ENCODE measurements around the gene RPL13. TPM values are rescaled to one million over a fixed set of nuclear protein-coding genes. Genes with fewer than 3 reads are reported as not detected.
A peak's percentile ranks its signal among the peaks of the same experiment; 100 is the strongest.

RPL13 gene
- polyA plus RNA-seq, 4 donors = 3,166 to 8,355 (median 5,738) TPM

DNA sequence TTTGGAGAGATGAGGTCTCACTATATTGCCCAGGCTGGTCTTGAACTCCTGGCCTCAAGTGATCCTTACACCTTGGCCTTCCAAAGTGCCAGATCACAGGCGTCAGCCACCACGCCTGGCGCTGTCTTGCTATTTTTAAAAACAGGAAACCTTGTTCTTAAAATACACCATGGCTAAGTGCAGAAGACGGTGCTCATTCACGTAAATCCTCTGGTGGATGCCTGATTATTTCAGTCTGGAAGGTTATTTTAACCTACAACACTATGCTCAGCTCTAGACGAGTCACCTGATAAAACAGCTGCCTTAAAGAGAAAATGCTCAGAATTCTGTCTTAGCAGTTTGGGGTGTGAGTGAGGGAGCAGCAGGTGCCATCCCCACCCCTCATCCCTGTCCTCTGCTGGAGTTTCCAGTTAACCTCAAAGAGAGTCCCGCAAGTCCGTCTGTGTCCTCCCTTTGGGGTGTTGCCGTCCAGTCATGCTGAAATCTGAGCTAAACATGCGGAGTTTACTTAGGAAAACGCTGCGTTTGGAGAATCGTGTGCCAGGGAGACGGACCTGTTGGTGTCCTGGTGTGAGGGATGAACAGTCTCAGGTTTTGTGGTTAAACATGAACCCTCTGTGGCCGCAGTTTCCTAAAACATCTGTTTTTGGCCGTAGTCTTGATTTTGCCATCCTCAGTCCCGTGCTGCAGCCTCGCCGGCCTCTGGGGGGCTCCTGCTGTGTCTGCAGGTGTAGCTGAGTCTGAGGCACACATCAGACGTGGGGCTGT, 35.2 kb upstream of the RPL13 start:
- WGBS, 3 donors = 76 to 89% (median 80%) methylated on average over 20 of the region's 20 CpGs
- DNase-seq (no peak), FAIRE-seq (no peak)
- H3K4me3 ChIP-seq (ENCODE audit: low read depth in 1 of 3, low read length in 3 of 3) = no peak overlapping the region
- no peaks in the 10 kb centered on the region for H3K4me1 ChIP-seq (ENCODE audit: control insufficient read depth in 3 of 3, insufficient read depth in 2 of 3, low read depth in 1 of 3, low read length in 2 of 3)
- no peaks in the 10 kb centered on the region for H3K9me3 ChIP-seq (ENCODE audit: control insufficient read depth in 2 of 2, insufficient read depth in 1 of 2, low read depth in 1 of 2, low read length in 1 of 2)
- peaks cover 24 to 95% (median 32%) of the 10 kb centered on the region in 3 donors for H3K36me3 ChIP-seq (ENCODE audit: control insufficient read depth in 3 of 3, insufficient read depth in 2 of 3, low read depth in 1 of 3, low read length in 3 of 3)
- H3K27me3 ChIP-seq (ENCODE audit: control insufficient read depth in 3 of 3, insufficient read depth in 3 of 3, low read length in 3 of 3) = no peaks in the 10 kb centered on the region
- no peak overlapping the region for H3K27ac ChIP-seq (ENCODE audit: low read depth in 1 of 3, low read length in 2 of 3)

GRCh38 chr16:89529097-89529496, 31.4 kb upstream of the RPL13 start:
- Histone ChIP-seq H3K4me3 (ENCODE audit: low read depth in 1 of 3, low read length in 3 of 3) (no peak overlapping the region), H3K27ac (ENCODE audit: low read depth in 1 of 3, low read length in 2 of 3) (no peak overlapping the region), H3K4me1 (ENCODE audit: control insufficient read depth in 3 of 3, insufficient read depth in 2 of 3, low read depth in 1 of 3, low read length in 2 of 3) (no peaks in the 10 kb centered on the region), H3K36me3 (ENCODE audit: control insufficient read depth in 3 of 3, insufficient read depth in 2 of 3, low read depth in 1 of 3, low read length in 3 of 3) (peaks cover 25 to 100% (median 32%) of the 10 kb centered on the region in 3 donors), H3K27me3 (ENCODE audit: control insufficient read depth in 3 of 3, insufficient read depth in 3 of 3, low read length in 3 of 3) (no peaks in the 10 kb centered on the region), H3K9me3 (ENCODE audit: control insufficient read depth in 2 of 2, insufficient read depth in 1 of 2, low read depth in 1 of 2, low read length in 1 of 2) (no peaks in the 10 kb centered on the region)
- DNase-seq = no peak
- WGBS, 3 donors = 84 to 91% (median 89%) methylated on average over 16 of the region's 16 CpGs
- no peak for FAIRE-seq

- H3K27me3 ChIP-seq (ENCODE audit: control insufficient read depth in 3 of 3, insufficient read depth in 3 of 3, low read length in 3 of 3) = no peaks in the 10 kb centered on the region
These were observed 29.8 kb upstream of the RPL13 start for GRCh38 chr16:89530401-89531381.

GRCh38 chr16:89531821-89532526, 28.5 kb upstream of the RPL13 start:
- WGBS, 3 donors = 88 to 95% (median 94%) methylated on average over 30 to 31 of the region's 31 CpGs
- FAIRE-seq (no peak), DNase-seq (no peak)
- Histone ChIP-seq H3K4me1 (ENCODE audit: control insufficient read depth in 3 of 3, insufficient read depth in 2 of 3, low read depth in 1 of 3, low read length in 2 of 3) (peaks cover 0 to 7% (median 0%) of the 10 kb centered on the region in 3 donors), H3K9me3 (ENCODE audit: control insufficient read depth in 2 of 2, insufficient read depth in 1 of 2, low read depth in 1 of 2, low read length in 1 of 2) (no peaks in the 10 kb centered on the region), H3K36me3 (ENCODE audit: control insufficient read depth in 3 of 3, insufficient read depth in 2 of 3, low read depth in 1 of 3, low read length in 3 of 3) (peaks cover 11 to 96% (median 27%) of the 10 kb centered on the region in 3 donors), H3K27me3 (ENCODE audit: control insufficient read depth in 3 of 3, insufficient read depth in 3 of 3, low read length in 3 of 3) (no peaks in the 10 kb centered on the region), H3K4me3 (ENCODE audit: low read depth in 1 of 3, low read length in 3 of 3) (no peak overlapping the region), H3K27ac (ENCODE audit: low read depth in 1 of 3, low read length in 2 of 3) (no peak overlapping the region)

More at GRCh38 chr16:89530401-89531381, 29.8 kb upstream of the RPL13 start:
- WGBS, 3 donors = 92 to 93% (median 93%) methylated on average over 37 of the region's 37 CpGs
- H3K4me1 ChIP-seq (ENCODE audit: control insufficient read depth in 3 of 3, insufficient read depth in 2 of 3, low read depth in 1 of 3, low read length in 2 of 3) = peaks cover 0 to 6% (median 0%) of the 10 kb centered on the region in 3 donors
- no peaks in the 10 kb centered on the region for H3K9me3 ChIP-seq (ENCODE audit: control insufficient read depth in 2 of 2, insufficient read depth in 1 of 2, low read depth in 1 of 2, low read length in 1 of 2)
- no peak overlapping the region for H3K4me3 ChIP-seq (ENCODE audit: low read depth in 1 of 3, low read length in 3 of 3)
- no peak for DNase-seq
- FAIRE-seq = no peak
- no peak overlapping the region for H3K27ac ChIP-seq (ENCODE audit: low read depth in 1 of 3, low read length in 2 of 3)
- H3K36me3 ChIP-seq (ENCODE audit: control insufficient read depth in 3 of 3, insufficient read depth in 2 of 3, low read depth in 1 of 3, low read length in 3 of 3) = peaks cover 18 to 100% (median 31%) of the 10 kb centered on the region in 3 donors

GRCh38 chr16:89534252-89534756, 26.2 kb upstream of the RPL13 start:
- Histone ChIP-seq H3K27me3 (ENCODE audit: control insufficient read depth in 3 of 3, insufficient read depth in 3 of 3, low read length in 3 of 3) (no peaks in the 10 kb centered on the region), H3K9me3 (ENCODE audit: control insufficient read depth in 2 of 2, insufficient read depth in 1 of 2, low read depth in 1 of 2, low read length in 1 of 2) (no peaks in the 10 kb centered on the region), H3K4me1 (ENCODE audit: control insufficient read depth in 3 of 3, insufficient read depth in 2 of 3, low read depth in 1 of 3, low read length in 2 of 3) (peaks cover 0 to 7% (median 0%) of the 10 kb centered on the region in 3 donors), H3K27ac (ENCODE audit: low read depth in 1 of 3, low read length in 2 of 3) (peak overlapping the region in 2 of 3 donors; percentile 30 to 65), H3K36me3 (ENCODE audit: control insufficient read depth in 3 of 3, insufficient read depth in 2 of 3, low read depth in 1 of 3, low read length in 3 of 3) (peaks cover 18 to 96% (median 21%) of the 10 kb centered on the region in 3 donors), H3K4me3 (ENCODE audit: low read depth in 1 of 3, low read length in 3 of 3) (no peak overlapping the region)
- 44 to 60% (median 54%) methylated on average over 11 of the region's 11 CpGs for WGBS, 3 donors
- DNase-seq (peak in 1 of 2 donors; percentile 33), FAIRE-seq (no peak)

DNA sequence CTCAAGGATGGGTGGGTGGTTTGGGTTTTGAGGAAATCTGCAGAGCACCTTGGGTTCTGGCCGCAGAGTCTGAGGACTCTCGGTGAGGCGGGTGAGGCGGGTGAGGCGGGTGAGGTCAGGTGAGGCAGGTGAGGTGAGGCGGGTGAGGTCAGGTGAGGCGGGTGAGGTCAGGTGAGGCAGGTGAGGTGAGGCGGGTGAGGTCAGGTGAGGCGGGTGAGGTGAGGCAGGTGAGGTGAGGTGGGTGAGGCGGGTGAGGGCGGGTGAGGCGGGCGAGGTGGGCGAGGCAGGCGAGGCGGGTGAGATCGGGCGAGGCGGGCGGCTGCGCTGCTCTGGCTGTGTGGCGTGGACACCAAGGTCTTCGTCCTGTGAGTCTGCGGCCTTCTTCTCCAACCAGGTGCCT, 24.1 kb upstream of the RPL13 start:
- H3K27ac ChIP-seq (ENCODE audit: low read depth in 1 of 3, low read length in 2 of 3) = peak overlapping the region in 1 of 3 donors; percentile 87
- no peaks in the 10 kb centered on the region for H3K27me3 ChIP-seq (ENCODE audit: control insufficient read depth in 3 of 3, insufficient read depth in 3 of 3, low read length in 3 of 3)
- H3K36me3 ChIP-seq (ENCODE audit: control insufficient read depth in 3 of 3, insufficient read depth in 2 of 3, low read depth in 1 of 3, low read length in 3 of 3) = peaks cover 18 to 91% (median 21%) of the 10 kb centered on the region in 3 donors
- peak in 1 of 2 donors; percentile 71 for DNase-seq
- FAIRE-seq = no peak
- no peaks in the 10 kb centered on the region for H3K9me3 ChIP-seq (ENCODE audit: control insufficient read depth in 2 of 2, insufficient read depth in 1 of 2, low read depth in 1 of 2, low read length in 1 of 2)
- 5 to 50% (median 34%) methylated on average over 8 to 14 of the region's 24 CpGs for WGBS, 3 donors
- H3K4me1 ChIP-seq (ENCODE audit: control insufficient read depth in 3 of 3, insufficient read depth in 2 of 3, low read depth in 1 of 3, low read length in 2 of 3) = peaks cover 0 to 7% (median 0%) of the 10 kb centered on the region in 3 donors
- no peak overlapping the region for H3K4me3 ChIP-seq (ENCODE audit: low read depth in 1 of 3, low read length in 3 of 3)

GRCh38 chr16:89536886-89537548, 23.5 kb upstream of the RPL13 start:
- DNase-seq (no peak), FAIRE-seq (no peak)
- Histone ChIP-seq H3K4me3 (ENCODE audit: low read depth in 1 of 3, low read length in 3 of 3) (no peak overlapping the region), H3K36me3 (ENCODE audit: control insufficient read depth in 3 of 3, insufficient read depth in 2 of 3, low read depth in 1 of 3, low read length in 3 of 3) (peaks cover 17 to 91% (median 18%) of the 10 kb centered on the region in 3 donors), H3K27me3 (ENCODE audit: control insufficient read depth in 3 of 3, insufficient read depth in 3 of 3, low read length in 3 of 3) (no peaks in the 10 kb centered on the region), H3K4me1 (ENCODE audit: control insufficient read depth in 3 of 3, insufficient read depth in 2 of 3, low read depth in 1 of 3, low read length in 2 of 3) (peaks cover 0 to 7% (median 0%) of the 10 kb centered on the region in 3 donors), H3K9me3 (ENCODE audit: control insufficient read depth in 2 of 2, insufficient read depth in 1 of 2, low read depth in 1 of 2, low read length in 1 of 2) (no peaks in the 10 kb centered on the region), H3K27ac (ENCODE audit: low read depth in 1 of 3, low read length in 2 of 3) (peak overlapping the region in 1 of 3 donors; percentile 87)
- 85 to 91% (median 87%) methylated on average over 36 of the region's 36 CpGs for WGBS, 3 donors

Measured in small intestine (tissue), 7 donors.